NCI-H1694 treated with DMSO at 0.1 percent for 48 hours (cell line): ENCODE results near the gene SECISBP2.
"Not testable (repeated sequence)": the region's sequence is repeated elsewhere in the genome, so short reads cannot be mapped to it uniquely, and the experiment has no call there.

ENCODE experiments used
- DNase-seq: peaks from one replicate; lab custom pipeline; 2025; lab: John Stamatoyannopoulos, UW

Gene SECISBP2

GRCh38 chr9:89366711-89367110, 48.4 kb downstream of the SECISBP2 start:
- no peak for DNase-seq

- no peak for DNase-seq
These were observed 49.0 kb downstream of the SECISBP2 start for GRCh38 chr9:89367281-89367680.

DNA sequence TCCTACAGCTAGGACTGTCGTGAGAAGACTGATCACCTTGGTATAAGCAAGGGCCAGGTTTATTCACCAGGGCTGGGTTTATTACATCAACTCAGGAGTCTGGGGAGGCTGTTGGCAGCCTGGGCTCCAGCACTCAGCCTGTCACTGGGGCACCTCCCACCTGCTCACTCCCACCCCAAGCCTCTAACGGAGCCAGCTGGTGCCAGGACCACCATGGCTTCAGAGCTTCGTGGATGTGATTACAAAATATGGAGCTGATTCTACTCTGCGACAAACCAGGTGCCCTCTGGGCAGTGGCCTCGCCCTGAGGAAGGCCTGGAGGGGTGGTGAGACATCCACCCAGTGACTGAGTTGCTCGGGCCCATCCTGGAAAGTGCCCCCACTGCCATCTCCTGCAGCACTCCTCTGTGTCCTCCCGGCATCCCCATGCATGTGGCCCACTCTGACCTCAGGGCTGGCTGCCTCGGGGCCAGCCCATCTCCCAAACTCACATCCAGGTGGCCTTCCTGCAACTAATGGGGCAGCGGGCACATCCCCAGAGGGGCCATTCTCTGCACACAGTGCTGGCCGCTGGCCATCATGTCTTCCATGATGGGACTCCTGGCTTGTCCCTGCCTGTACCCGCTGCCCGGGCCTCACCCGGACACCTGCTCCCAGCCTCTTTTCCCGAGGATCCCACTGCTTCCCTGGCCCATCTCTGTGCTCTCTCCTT, 49.6 kb downstream of the SECISBP2 start:
- DNase-seq, result no peak

DNA sequence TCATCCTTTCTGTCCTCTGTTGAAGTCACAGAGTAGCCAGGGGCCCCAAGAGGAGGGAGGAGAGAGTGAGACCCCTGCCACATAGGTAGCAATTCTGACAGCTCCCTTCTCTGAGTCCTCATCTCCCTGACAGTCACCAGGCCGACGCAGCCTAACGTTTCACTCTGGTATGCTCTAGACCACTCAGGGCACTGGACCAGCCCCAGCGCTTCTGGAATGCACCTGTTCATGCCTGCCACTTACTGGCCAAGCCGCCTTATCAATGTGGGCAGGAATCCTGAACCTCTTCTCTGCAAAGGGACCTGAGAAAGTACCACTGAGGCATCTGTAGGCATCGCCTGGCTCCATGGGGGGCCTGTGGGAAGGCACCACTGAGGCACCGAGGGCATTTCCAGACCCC, 50.2 kb downstream of the SECISBP2 start:
- DNase-seq, result no peak

GRCh38 chr9:89368978-89369377, 50.7 kb downstream of the SECISBP2 start:
- DNase-seq, result no peak

GRCh38 chr9:89370593-89370992, 52.3 kb downstream of the SECISBP2 start:
- DNase-seq, result no peak

- DNase-seq, result not testable (repeated sequence)
These were observed 53.5 kb downstream of the SECISBP2 start for GRCh38 chr9:89371791-89372190.

DNA sequence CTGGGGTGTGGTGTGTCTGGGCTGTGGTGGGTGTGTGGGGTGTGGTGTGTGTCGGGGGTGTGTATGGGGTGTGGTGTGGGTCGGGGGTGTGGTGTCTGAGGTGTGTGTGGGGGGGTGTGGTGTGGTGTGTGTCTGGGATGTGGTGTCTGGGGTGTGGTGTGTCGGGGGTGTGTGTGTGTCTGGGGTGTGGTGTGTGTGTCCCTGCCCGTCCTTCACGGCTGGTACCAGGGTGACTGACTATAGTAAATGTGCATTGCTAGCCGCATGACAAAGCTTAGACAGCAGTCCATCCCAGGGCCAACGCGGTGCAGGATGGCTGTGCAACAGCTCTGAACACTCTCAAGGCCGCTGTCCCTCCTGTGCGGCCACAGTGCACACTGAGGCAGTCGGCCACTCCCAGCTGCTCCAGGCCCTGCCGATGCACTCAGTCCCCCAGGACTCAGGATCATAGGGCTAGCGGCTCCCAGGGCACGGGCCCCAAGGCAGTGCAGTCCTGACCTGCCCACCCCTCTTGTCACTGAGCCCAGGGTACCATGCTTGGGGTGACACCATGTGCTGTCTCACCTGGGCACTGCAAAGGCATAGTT, 54.0 kb downstream of the SECISBP2 start:
- no peak for DNase-seq

DNA sequence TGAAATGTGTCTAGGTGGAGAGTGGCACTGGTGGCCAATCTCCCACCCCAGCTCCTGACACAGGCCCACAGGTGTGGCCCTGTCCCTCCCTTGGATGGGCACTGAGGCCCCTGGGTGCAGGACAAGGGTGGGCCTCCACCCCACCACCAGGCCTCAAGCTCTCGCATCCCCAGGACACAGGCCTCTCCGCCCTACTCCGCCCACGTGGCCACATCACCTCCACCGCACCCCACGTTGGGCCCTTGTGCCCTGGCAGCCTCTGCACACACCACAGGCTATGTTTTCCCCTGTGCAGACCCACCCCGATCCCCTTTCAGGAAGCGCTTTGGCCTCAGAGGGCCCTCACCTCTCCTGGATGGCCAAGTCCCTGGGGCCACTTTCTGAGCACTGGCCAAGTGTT, 54.7 kb downstream of the SECISBP2 start:
- DNase-seq, result no peak

DNA sequence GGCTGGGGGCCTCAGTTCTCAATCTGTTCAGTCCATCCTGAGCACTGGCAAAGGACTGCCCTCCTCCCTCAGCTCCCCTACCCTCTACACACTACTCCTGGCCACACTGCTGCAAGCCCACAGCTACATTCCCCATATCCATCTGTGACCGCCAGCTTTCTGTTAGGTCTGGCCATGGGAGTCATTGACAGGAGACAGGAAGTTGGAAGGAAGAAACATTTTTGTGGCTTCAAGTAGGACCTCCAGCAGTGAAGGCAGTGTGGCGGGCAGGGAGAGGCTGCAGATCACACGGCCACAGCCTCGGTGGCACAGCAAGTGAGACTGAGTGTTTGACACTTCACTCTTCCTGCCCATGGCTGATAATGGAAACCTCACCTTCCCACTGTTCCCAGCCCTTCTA, 55.9 kb downstream of the SECISBP2 start:
- DNase-seq, result no peak

GRCh38 chr9:89375191-89375760, 57.0 kb downstream of the SECISBP2 start:
- DNase-seq, result no peak

- DNase-seq, result no peak
These were observed 58.0 kb downstream of the SECISBP2 start for GRCh38 chr9:89376286-89376685.

GRCh38 chr9:89376741-89377351, 58.5 kb downstream of the SECISBP2 start:
- DNase-seq, result no peak

GRCh38 chr9:89377411-89377810, 59.1 kb downstream of the SECISBP2 start:
- DNase-seq, result no peak

GRCh38 chr9:89378541-89378940, 60.2 kb downstream of the SECISBP2 start:
- DNase-seq, result no peak

DNA sequence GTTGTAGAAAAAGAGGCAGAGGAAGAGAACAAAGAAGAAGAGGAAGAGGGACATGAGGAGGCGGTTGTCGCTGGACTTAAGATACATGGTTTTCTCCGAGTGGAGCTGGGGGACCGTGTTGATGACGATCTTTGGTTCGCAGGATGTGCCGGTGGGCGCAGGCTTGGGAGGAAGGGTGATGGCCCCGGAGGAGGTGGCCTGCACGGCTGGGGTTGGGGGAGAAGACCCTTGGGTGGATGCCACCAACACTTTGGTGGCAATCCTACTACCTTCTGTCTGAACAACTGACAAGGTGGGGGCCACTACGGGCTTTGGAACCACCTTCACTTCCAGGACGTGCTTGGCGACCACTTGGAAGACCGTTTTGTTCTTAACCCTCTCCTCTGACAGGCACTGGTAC, 60.7 kb downstream of the SECISBP2 start:
- DNase-seq, result no peak

DNA sequence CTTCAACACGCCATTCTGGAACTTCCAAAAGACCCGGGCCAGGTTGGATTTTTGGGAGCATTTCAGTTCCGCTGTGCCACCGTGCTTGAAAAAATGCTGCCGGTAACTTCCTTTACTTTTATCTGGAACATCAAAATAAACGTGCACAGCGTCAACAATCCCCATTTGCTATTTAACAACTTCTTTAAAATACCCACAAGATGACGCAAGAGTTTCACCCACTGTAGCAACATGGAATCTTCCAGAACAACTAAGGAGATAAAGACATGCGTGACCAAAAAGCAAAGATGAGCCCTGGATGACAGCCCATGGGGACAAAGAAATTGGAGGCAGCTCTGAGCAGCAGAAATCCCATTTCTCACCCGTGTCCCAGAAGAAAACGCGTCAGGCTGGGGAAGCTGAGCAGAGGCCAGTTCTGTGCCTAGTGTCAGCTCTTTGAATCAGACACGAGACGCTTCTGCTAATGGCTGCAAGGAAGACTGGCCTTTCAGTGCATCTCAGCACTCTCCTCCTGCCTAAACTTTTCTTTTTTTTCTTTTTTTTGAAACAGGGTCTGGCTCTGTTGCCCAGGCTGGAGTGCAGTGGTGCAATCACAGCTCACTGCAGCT, 61.3 kb downstream of the SECISBP2 start:
- no peak for DNase-seq

GRCh38 chr9:89380437-89381307, 62.4 kb downstream of the SECISBP2 start:
- no peak for DNase-seq

GRCh38 chr9:89381308-89381609, 63.0 kb downstream of the SECISBP2 start:
- DNase-seq, result no peak

DNA sequence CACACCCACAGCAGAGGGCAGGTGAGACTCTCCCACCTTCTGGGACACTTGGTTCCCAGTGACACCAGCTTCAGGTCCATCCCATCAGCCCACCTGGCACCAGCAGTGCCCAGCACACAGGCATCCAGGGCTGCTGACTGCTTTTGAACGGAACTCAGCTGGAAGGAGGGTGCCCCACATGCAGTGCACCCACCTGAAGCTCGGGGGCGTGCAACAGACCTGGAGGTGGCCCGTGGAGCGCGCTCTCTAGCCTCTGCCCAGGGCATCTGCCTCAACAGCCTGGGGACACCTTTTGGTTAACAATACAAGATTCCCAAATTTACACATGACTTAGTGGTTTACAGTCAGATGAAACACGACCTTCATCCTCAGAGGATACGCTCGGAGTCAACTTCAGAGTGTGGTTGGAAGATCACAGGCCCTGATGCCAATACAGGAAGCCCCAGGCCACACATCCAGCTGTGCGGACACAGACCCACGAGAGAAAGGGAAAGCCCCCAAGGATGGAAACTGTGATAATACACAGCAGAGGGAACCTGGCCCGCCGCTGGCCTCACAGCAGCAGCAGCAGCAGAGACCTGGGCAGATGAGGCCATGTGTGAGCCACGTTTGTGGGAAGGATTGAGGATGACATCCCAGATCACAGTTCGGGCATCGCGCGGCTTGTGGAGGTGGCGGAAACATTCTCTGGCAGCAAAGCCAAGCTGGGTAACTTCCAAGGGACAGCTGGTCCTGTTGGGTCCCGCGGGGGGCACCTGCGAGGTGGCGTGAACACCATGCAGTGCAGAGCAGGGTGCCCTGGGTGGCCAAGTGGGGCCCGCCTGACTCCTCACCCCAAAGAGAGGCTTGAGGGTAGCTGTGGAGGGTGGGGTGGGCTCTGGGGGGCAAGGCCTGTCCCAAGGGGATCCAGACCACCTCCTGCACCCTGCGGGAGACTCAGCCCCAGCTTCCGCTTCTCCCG, 64.0 kb downstream of the SECISBP2 start:
- no peak for DNase-seq
